ENCODE data around the gene SCGB1C1. TPM values are rescaled to one million over a fixed set of nuclear protein-coding genes. Genes with fewer than 3 reads are reported as not detected.

The SCGB1C1 gene
- total and polyA plus RNA-seq, 10 of the 15 experiments (the other 5 are each of a cell fraction or from before 2014, with no cell fraction given), result not detected

DNA sequence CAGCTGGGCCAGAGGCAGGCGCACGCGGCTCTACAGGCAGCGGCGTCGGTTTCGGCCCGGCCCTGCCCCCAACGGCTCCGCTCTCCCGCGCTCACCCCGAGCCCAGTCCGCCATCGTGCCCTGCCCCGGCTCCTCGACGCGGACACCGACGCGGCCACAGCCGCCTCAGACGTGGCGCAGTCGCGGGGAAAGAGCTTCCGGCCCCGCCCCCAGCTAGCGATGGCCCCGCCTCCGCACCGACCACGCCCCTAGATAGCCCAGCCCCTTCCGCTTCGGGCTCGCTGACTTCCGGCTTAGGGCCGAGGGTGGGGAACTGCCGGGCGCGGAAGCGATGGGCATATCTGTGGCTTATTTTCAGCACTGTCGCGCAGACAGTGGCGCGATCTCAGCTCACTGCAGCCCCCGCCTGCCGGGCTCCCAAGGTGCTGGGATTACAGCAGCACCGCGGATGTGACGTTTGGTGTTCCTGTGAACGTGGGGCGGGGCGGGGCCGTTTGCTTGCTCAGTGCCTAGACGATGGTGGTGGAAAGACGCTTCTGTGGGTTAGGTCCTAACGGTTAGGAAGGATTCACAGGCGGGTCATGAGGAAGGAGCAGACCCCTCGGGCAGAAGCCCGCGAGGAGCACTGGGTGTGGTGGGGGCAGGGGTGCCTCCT is 14.5 kb downstream of the SCGB1C1 start, which contains the start of the genes BET1L and RIC8A (continued):
- TF ChIP-seq ZBTB40 (IDR thresholded peaks at IDR 0.05; ENCODE audit: borderline replicate concordance), result peak; percentile 93
- TF ChIP-seq BCL11A (IDR thresholded peaks at IDR 0.05; ENCODE audit: low read depth, low read length), result no peak
- peak; percentile 90 for TF ChIP-seq GABPA (IDR thresholded peaks at IDR 0.05; ENCODE audit: low read depth)
- TF ChIP-seq, protein P1, sequence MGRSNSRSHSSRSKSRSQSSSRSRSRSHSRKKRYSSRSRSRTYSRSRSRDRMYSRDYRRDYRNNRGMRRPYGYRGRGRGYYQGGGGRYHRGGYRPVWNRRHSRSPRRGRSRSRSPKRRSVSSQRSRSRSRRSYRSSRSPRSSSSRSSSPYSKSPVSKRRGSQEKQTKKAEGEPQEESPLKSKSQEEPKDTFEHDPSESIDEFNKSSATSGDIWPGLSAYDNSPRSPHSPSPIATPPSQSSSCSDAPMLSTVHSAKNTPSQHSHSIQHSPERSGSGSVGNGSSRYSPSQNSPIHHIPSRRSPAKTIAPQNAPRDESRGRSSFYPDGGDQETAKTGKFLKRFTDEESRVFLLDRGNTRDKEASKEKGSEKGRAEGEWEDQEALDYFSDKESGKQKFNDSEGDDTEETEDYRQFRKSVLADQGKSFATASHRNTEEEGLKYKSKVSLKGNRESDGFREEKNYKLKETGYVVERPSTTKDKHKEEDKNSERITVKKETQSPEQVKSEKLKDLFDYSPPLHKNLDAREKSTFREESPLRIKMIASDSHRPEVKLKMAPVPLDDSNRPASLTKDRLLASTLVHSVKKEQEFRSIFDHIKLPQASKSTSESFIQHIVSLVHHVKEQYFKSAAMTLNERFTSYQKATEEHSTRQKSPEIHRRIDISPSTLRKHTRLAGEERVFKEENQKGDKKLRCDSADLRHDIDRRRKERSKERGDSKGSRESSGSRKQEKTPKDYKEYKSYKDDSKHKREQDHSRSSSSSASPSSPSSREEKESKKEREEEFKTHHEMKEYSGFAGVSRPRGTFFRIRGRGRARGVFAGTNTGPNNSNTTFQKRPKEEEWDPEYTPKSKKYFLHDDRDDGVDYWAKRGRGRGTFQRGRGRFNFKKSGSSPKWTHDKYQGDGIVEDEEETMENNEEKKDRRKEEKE (IDR thresholded peaks at IDR 0.05), result no peak
- peak; percentile 72 for TF ChIP-seq SMAD1 (IDR thresholded peaks at IDR 0.05; ENCODE audit: low read depth, partially characterized antibody)
- TF ChIP-seq, protein P2, sequence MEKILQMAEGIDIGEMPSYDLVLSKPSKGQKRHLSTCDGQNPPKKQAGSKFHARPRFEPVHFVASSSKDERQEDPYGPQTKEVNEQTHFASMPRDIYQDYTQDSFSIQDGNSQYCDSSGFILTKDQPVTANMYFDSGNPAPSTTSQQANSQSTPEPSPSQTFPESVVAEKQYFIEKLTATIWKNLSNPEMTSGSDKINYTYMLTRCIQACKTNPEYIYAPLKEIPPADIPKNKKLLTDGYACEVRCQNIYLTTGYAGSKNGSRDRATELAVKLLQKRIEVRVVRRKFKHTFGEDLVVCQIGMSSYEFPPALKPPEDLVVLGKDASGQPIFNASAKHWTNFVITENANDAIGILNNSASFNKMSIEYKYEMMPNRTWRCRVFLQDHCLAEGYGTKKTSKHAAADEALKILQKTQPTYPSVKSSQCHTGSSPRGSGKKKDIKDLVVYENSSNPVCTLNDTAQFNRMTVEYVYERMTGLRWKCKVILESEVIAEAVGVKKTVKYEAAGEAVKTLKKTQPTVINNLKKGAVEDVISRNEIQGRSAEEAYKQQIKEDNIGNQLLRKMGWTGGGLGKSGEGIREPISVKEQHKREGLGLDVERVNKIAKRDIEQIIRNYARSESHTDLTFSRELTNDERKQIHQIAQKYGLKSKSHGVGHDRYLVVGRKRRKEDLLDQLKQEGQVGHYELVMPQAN (conservative IDR thresholded peaks at IDR 0.05), result peak; percentile 81
- no peak; the same call in none of the 2 replicates for TF ChIP-seq DPF2 (IDR thresholded peaks at IDR 0.05)
- TF ChIP-seq SMC3 (IDR thresholded peaks at IDR 0.05; ENCODE audit: borderline replicate concordance, low read length), result no peak
- TF ChIP-seq MTA2 (IDR thresholded peaks at IDR 0.05; ENCODE audit: low read depth), result no peak
- TF ChIP-seq IKZF2 (IDR thresholded peaks at IDR 0.05), result no peak
- TF ChIP-seq POLR2AphosphoS5 (IDR thresholded peaks at IDR 0.05; ENCODE audit: low read length), result peak; percentile 97
- TF ChIP-seq, protein P3, sequence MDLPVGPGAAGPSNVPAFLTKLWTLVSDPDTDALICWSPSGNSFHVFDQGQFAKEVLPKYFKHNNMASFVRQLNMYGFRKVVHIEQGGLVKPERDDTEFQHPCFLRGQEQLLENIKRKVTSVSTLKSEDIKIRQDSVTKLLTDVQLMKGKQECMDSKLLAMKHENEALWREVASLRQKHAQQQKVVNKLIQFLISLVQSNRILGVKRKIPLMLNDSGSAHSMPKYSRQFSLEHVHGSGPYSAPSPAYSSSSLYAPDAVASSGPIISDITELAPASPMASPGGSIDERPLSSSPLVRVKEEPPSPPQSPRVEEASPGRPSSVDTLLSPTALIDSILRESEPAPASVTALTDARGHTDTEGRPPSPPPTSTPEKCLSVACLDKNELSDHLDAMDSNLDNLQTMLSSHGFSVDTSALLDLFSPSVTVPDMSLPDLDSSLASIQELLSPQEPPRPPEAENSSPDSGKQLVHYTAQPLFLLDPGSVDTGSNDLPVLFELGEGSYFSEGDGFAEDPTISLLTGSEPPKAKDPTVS (IDR thresholded peaks at IDR 0.05; ENCODE audit: low read depth, low read length), result no peak
- TF ChIP-seq JUND (IDR thresholded peaks at IDR 0.05; ENCODE audit: low read depth, low read length), result no peak
- TF ChIP-seq SMAD5 (IDR thresholded peaks at IDR 0.05; ENCODE audit: low read depth), result peak; percentile 89
- TF ChIP-seq, protein P4, sequence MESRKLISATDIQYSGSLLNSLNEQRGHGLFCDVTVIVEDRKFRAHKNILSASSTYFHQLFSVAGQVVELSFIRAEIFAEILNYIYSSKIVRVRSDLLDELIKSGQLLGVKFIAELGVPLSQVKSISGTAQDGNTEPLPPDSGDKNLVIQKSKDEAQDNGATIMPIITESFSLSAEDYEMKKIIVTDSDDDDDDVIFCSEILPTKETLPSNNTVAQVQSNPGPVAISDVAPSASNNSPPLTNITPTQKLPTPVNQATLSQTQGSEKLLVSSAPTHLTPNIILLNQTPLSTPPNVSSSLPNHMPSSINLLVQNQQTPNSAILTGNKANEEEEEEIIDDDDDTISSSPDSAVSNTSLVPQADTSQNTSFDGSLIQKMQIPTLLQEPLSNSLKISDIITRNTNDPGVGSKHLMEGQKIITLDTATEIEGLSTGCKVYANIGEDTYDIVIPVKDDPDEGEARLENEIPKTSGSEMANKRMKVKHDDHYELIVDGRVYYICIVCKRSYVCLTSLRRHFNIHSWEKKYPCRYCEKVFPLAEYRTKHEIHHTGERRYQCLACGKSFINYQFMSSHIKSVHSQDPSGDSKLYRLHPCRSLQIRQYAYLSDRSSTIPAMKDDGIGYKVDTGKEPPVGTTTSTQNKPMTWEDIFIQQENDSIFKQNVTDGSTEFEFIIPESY (IDR thresholded peaks at IDR 0.05), result no peak
- TF ChIP-seq EZH2 (IDR thresholded peaks at IDR 0.05; ENCODE audit: borderline replicate concordance, control insufficient read depth, low read depth, low read length), result no peak
- TF ChIP-seq NFIC (IDR thresholded peaks at IDR 0.05; ENCODE audit: low read depth, low read length), result no peak
